GM18502 (cell line): ENCODE results near the gene SPATA13.

Experiments used
- ATAC-seq: cut with Tn5 transposase; IDR thresholded peaks from one replicate; pipeline ENCODE4 v1.9.1; 2021; ENCODE audit warnings: mild to moderate bottlenecking; ENCODE audit not compliant: unreplicated experiment, poor library complexity

SPATA13 gene

GRCh38 chr13:24218338-24218737 is 57.8 kb downstream of the SPATA13 start:
- ATAC-seq, result no peak

- no peak for ATAC-seq
Observed at GRCh38 chr13:24218977-24219376, 58.5 kb downstream of the SPATA13 start.

- ATAC-seq, result no peak
Observed at GRCh38 chr13:24220086-24220703, 59.7 kb downstream of the SPATA13 start.

GRCh38 chr13:24221007-24221406 is 60.5 kb downstream of the SPATA13 start:
- no peak for ATAC-seq

- no peak for ATAC-seq
Observed at GRCh38 chr13:24222756-24223155, 62.2 kb downstream of the SPATA13 start.

- ATAC-seq, result peak; percentile 43
Observed at GRCh38 chr13:24223341-24224231, 63.1 kb downstream of the SPATA13 start.

- ATAC-seq, result no peak
Observed at GRCh38 chr13:24224232-24224680, 63.7 kb downstream of the SPATA13 start.

- no peak for ATAC-seq
Observed at GRCh38 chr13:24225062-24225461, 64.5 kb downstream of the SPATA13 start.

- no peak for ATAC-seq
Observed at GRCh38 chr13:24225930-24226329, 65.4 kb downstream of the SPATA13 start.

- no peak for ATAC-seq
Observed at GRCh38 chr13:24226762-24227161, 66.2 kb downstream of the SPATA13 start.

- no peak for ATAC-seq
Observed at GRCh38 chr13:24228852-24229458, 68.4 kb downstream of the SPATA13 start.

- ATAC-seq, result no peak
Observed at GRCh38 chr13:24230428-24231072, 70.0 kb downstream of the SPATA13 start.

- ATAC-seq, result no peak
Observed at GRCh38 chr13:24231377-24231776, 70.9 kb downstream of the SPATA13 start.

- ATAC-seq, result no peak
Observed at GRCh38 chr13:24232037-24232436, 71.5 kb downstream of the SPATA13 start.

- no peak for ATAC-seq
Observed at GRCh38 chr13:24232474-24232873, 72.0 kb downstream of the SPATA13 start.

GRCh38 chr13:24233351-24233901 is 72.9 kb downstream of the SPATA13 start:
- ATAC-seq, result no peak

- no peak for ATAC-seq
Observed at GRCh38 chr13:24234200-24234915, 73.8 kb downstream of the SPATA13 start.

- ATAC-seq, result no peak
Observed at GRCh38 chr13:24237356-24237755, 76.8 kb downstream of the SPATA13 start.

- ATAC-seq, result no peak
Observed at GRCh38 chr13:24241336-24241735, 80.8 kb downstream of the SPATA13 start.

- no peak for ATAC-seq
Observed at GRCh38 chr13:24242100-24242499, 81.6 kb downstream of the SPATA13 start.
